NCI-H2196 (cell line): ENCODE results near the gene LIX1L.
A peak's percentile ranks its signal among the peaks of the same experiment; 100 is the strongest.

Experiments
- DNase-seq: peaks from one replicate; lab custom pipeline; 2025; ENCODE audit not compliant: unreplicated experiment; lab: John Stamatoyannopoulos, UW

The LIX1L gene

DNA sequence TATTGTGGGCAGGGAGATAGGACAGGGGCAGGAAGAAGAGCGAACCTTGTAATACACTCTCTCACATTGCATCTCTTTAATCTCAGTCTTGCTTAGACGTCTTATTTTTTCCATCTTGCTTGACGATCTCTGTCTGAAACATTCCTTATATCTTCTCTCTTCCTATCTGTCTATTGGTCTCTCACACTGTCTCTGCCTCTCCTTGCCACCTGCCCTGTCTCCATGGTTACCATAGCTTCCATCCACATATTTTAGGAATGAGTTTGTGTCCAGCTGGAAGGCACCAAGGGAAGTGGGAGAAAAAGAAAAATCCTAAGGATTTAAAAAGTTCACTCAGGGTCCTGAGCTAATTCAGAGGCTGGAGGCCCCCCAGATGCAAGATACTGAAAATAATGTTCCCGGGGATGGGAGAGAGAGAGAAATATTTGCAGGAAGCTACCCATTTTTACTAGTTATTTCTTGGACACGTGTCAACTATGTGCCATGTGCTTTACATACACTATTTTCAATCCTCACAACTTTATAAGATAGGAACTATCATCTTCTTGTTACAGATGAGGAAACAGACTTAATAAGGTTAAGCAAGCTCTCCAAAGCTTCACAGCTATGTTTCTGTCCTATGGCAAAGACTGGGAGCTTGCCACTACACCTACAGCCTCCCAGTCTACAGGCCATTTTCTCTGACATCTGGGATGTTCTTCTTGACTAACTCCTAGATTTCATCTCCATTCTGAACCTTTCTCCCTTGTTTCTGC, 5.6 kb upstream of the LIX1L start:
- peak; percentile 28 for DNase-seq

DNA sequence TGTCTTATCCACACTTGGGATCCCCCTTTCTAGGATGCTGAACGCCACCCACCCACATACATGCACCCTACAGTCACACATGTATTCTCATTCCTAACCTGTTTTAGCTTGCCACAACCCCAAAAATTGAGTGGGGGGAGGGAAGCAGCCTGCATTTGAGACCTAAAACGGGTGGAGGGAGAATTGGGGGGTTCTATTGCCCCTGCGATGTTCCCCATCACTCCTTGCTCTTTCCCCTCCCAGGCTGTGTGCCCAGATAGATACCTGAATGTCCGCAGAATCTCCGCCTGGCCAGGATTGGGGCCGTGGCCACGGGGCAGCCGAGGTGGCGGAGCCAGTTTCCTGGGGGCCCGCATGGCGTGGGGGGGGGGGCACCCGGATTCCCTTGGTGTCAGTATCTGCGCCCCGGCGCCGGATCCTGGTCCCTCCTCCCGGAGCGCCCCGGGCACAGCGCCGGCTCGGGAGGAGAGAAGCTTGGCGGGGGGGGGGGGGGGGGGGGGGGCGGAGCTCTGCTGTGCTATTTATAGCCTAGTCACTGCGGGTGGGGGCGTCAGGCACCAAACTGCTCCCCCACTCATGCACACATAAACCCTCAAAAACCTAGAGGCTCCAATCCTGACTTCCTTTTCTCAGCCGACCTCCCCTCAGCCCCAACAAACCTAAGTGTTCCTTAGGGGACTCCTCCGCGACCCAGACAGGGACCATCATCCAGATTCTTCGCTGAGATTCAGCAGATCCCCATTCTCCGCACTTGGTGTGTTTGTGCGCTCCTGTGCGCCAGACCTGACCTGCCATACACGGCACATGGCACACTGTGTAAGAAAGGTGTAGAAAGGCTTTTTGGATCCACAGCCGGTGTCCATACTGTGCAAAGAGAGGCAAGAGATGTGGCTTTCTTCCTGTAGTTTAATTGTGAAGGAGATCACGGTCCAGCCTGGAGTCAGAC, 4.6 kb upstream of the LIX1L start:
- DNase-seq, result peak; percentile 14

DNA sequence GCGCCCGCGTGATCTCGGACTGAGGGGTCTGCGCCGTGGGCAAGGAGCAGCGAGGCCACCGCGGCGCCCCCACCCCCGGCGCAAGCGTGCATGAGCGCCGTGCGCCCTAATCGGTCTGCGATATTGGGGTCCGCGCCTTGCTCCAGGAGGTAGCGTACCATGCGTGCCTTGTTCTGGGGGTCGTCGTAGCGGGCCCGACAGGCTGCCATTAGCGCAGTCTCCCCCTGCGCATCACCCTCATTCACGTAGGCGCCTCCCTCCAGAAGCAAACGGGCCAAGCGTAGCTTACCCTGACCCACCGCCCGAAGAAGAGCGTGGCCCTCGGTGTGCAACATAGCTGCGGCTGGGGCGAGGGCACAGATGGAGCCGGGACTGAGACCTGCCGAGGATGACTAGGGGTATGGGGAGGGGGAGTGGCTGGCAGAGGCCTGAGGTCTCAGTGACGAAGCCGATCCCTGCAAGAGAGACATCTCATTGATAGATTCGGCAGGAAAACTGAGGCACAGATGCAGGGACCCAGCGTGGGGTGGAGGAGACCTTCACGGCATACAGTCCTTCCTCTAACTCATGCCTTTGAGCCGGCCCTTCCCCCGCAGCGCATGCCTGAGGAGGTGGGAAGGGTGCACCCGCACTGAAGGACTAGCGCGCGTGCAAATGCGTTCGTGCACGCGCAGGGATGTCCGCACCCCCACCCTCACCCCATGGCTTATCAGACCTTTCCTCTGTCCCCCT, 3.8 kb upstream of the LIX1L start:
- peak; percentile 21 for DNase-seq

DNA sequence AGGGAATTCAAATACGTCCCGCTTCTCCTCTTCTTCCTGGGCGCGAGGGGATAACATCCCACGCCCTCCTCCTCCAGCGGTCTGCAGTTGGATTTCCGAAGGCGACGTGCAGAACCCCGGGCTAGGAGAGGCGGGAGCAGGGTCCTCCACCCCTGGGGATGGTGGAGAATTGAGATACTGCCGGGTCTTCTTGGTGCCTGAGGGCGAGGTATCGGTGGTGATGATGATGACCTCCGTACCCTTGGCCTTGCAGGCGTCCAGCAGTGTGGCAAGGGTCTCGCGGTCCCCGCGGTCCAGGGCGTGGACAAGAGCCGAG, 3.2 kb upstream of the LIX1L start:
- DNase-seq, result no peak

DNA sequence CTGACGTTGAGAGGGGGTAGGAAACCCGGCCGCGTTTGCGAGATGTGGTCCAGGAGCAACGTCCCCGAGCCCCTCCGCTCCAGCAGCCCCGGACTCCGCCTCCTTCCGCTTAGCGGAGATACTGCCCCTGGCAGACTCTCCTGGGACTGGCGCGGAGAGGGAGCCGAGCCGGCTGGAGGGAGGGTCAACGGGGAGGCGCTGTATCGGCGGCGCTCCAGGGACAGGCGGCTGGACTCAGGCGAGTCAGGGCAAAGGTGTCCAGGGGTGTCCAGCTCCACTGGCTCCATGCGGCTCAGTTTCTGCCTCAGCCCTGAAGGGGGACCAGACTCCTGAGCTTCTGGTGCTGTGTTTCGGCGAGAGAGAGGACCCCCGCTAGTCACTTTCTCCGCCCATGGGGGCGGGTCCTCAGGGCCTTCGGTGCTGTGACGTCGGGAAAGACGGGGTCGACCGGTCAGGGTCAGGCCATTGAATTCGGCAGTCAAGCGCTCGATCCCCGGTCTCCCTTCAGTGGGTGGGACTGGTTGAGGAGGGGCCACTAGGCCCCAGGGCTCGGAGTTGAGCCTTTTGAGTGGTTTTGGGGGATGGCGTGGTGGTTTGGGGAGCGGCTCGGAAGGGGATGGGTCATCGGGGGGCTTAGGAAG, 2.8 kb upstream of the LIX1L start:
- peak; percentile 55 for DNase-seq

DNA sequence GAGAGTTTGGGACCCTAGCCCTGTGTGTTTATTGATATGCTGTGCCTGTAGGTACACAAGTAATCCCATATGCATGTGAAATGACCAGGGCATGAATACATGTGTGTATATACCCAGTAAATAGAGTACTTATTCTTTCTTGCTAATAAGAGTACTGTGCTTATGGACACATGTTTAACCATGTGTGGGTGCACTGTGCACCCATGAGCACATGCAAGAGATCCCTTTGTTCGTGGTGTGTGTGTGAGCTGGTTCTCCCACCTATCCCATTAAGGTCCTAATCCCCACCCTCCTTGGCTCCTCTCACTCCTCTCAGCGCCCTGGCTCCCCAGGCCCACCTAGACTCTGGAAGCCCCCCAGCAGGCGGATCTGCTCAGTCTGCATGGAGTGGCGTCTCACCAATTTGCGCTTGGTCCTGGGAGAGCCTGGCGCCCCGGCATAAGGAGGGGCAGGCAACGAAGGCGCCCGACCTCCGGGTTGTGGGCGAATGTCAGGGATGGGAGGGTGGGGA, 2.2 kb upstream of the LIX1L start:
- DNase-seq, result no peak

DNA sequence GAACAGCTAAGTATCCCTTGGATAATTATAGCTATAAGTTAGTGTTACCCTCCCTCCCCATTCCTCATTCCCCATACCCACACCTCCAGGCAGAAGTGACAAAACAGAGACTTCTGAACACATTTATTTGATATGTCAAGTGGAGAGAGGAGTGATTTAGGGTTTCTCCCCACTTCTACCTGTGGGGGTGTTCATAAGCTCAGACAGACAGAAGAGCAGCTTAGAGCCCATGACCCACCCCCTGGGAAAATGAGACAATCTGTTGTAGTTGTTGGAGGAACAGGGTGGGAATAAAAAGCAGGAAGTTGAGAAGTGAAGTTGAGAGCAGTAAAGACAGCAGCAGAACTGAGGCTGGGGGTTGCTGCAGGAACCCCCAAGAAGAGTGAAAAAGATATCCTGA, 1.5 kb upstream of the LIX1L start:
- no peak for DNase-seq

DNA sequence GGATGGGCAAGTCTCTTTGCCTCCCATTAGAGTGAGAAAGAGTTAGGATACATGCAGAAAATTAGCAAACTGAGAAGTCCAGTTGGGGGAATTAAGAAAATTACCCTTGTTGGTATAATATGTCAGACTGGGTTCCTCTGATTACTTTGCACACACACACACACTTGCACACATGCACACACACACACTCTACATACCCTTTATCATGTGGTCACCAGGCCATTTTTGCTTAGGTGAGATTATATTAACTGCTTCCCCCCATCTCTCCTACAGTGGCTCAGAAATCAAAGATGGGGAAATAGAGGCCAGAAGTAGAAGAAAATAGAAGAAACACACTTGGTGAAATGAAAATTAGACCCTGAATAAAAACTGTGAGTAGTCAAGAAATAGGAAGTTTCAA, 917 bp upstream of the LIX1L start:
- DNase-seq, result no peak

DNA sequence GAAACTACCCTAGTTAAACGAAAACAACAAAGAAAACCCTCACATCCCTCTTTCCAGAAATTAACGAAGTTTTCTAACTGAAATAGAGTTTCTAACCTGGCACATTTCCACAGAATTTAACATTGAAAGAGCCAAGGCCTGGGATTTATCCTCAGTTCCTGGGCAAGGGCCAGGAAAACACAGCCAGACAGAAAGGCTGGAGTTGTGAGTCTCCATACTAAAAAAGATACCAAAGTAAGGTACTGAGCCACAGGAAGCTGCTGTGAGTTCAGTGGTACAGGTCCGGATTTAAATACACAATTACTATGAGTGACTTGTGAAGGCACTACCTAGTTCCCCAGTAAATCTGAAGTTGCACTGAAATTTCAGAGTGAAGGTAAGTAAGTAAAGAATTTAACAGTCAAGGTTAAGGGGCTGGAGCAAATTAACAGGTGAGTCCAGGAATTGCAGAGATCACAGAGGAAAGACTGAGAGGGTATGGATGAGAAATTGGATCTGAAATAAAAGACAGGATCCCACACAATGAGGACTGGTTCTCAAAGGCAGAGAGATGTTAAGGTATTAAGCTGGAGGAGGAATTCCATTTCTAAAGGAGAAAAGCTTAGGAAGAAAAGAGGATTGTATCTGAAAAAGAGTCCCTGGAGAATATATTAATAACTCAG, 905 bp downstream of the LIX1L start:
- DNase-seq, result no peak

DNA sequence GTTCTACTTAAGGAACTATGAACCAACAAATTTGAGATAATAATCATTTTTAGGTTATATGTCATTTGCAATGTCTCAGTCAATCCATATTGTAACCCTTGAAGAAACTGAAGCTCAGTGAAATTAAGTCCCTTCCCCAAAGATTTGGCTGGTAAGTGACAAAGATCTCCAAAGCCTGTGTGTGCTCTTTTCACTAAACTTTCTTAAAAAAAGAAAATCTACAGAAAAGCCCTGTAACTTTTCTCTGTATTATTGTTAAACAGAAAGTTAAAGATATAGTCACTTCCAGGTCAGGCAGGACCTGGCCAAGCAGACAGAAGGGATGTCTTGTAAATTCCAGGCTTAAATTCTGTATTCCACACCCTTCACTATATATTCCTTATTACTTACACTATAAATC, 1.5 kb downstream of the LIX1L start:
- no peak for DNase-seq

DNA sequence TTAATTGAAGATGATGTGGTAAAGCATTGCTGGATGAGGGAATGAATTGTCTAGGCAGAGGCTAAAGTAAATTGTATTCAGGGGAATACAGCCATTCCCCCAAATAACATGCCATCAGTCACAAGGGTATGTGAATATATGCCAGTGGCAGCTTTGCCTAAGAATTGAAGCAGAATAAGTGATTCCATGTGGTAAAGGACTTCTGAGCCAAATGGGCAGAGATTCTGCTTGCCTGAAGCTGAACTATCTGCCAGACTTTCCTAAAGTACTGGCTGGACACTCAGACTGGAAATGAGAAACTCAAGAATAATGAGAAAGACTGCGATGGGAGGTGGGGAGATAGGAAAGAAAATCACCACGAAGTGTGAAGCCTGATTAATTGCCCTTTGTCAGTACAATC, 2.4 kb downstream of the LIX1L start:
- DNase-seq, result no peak

DNA sequence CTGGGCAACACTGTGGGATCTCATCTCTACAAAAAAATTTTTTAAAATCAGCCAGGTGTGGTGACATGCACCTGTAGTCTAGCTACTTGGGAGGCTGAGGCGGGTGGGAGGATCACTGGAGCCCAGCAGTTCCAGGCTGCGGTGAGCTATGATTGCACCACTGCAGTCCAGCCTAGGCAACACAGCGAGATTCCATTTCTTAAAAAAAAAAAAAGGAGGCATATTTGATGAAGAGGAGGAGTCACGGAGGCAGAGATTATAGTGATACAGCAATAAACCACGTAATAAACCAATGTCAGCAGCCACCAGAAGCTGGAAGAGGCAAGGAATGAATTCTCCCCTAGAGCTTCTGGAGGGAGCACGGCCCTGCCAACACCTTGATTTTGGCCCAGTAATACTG, 4.0 kb downstream of the LIX1L start:
- no peak for DNase-seq

DNA sequence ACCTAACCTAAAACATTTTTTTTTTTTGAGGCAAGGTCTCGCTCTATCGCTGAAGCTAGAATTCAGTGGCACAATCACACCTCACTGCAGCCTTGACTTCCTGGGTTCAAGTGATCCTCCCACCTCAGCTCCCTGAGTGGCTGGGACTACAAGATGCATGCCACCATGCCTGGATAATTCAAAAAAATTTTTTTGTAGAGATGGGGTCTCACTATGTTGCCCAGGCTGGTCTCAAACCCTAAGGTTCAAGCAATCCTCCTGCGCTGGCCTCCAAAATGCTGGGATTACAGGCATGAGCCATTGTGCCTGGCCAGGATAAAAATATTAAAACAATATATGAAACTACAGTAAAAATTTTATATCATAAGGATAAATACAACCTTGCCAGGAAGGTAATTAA, 4.9 kb downstream of the LIX1L start:
- DNase-seq, result no peak

DNA sequence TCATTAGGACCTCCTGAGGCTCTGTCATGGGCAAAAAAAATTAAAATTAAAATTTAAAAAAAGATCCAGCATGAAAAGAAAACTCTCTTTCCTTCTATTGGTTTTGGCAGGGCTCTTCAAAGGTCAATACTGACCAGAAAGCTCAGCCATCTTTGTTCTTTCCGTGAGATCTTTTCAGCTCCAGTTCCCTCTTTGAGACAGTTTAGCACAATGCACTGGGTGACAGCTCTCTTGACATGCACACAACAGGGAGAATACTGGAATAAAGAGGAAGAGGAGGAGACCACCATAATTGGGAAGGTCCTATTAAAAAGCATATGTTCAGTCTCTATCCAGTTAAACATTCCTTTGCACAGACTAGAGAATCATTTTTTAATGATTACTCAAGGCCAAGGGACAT, 6.3 kb downstream of the LIX1L start:
- DNase-seq, result no peak

DNA sequence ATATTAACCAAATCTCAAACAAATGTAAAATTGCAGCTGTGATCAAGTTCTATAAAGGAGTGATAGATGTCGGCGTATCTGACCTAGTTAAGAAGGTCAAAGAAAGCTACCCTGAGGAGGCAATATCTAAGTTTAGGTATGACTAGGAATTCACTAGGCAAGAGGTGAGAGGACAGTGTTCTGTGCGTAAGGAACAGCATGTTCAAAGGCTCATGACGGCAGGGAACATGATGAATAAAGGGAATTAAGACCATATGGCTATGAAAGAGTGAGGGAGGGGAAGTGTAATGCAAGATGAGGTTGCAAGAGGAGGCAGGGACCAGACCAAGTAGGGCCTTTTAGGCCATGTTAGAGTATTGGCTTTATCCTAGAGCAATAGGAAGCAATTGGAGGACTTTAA, 8.6 kb downstream of the LIX1L start:
- DNase-seq, result no peak

DNA sequence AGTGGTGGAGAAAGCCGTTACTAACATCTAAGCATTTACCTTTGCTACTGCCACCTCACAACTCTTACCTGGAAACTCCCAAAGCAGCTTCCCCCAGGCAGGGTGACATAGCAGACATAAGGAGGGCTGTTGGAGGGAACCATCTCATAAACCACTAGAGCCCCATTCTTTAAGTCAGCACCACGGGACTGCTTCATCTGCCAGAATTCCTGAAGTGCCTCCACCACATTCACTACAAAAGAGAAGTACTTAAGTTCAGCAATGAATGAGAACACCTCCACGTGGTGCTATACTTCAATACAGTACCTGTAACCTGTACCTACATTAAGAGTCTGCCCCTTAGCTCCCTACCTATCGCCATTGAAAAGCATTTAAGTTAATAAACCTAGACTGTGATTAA, 10.3 kb downstream of the LIX1L start:
- DNase-seq, result no peak

DNA sequence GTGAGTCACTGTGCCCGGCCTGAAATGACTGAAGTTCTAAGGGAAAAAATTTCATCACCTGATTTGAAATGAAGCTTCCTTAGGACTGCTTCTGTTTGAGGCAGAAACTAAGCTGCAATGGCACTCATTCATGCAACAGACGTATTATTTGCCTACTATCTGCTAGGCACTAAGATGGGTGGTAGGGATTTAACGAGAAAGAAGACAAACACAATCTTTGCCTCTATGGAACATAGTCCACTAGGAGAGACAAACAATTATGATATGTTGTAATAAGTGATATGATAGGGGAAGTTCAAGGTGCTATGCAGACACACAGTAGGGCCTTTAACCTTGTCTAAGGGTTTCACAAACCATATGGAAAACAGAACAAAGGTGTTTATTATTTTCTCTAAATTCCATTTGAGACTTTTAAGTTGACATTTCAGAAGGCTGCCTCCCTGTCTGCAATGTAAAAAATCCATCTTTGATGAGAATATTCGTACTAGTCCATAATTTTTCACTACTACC, 11.3 kb downstream of the LIX1L start:
- DNase-seq, result no peak

DNA sequence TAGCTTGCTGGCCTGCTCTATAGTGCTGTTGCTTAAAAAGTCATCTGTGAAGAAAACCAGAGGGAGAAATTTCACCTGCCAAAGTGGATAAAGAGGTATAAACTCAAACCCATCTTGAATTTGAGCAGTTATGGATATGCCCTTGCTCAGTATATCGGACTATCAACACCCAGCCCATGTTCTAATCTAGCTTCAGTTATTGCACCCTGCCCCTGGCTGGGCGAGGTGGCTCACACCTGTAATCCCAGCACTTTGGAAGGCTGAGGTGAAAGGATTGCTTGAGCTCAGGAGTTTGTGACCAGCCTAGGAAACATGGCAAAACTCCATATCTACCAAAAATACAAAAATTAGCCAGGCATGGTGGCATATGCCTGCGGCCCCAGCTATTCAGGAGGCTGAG, 13.3 kb downstream of the LIX1L start:
- DNase-seq, result no peak

DNA sequence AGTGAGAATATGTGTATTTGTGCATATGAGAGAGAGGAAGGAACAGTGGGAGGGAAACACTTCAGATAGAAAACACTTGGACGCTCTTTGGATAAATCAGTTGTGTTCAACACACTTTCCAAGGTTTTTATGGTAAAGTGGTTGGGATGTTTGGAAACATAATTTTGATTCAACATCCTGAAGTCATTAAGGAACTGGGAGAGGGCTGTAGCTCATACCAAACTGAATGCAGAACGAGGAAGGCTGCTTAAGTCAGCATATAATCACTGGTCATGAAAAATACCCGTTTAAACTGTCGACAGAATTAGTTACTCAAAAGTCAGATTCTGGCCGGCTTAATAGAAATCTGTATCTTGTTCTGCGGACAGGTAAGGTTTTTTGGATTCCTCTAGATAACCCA, 14.9 kb downstream of the LIX1L start:
- DNase-seq, result no peak

DNA sequence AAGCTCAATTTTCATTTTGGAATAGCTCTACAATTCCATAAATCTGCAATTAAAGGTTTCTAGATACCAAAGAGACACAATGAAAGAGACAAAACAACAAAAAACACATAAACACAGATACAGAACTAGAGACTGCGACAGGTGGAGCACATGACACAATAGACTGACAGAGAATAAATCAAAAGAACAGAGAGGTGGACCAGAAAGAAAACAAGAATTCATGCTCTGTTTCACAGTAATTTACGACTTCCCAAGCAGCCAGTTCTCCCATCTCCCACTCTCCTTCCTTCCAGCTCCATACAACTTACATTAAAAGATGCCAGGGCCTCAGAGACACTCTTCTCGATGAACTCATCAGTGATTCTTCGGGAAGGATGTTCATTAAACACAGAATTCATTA, 15.4 kb downstream of the LIX1L start:
- DNase-seq, result no peak
